H9 (cell line): ENCODE data around the gene DEAF1. TPM values are rescaled to one million over a fixed set of nuclear protein-coding genes. Genes with fewer than 3 reads are reported as not detected.

Experiments
- DNase-seq: peaks from one replicate; pipeline ENCODE4 v3.0.0-alpha.2; 2017
- H2AFZ ChIP-seq: one replicate; pipeline ENCODE4 v1.6.1; 2013; ENCODE audit warnings: mild to moderate bottlenecking, low read length, control low read depth, moderate library complexity
- H2AK5ac ChIP-seq: 2 replicates; pipeline ENCODE4 v1.6.1; 2013; ENCODE audit warnings: low read length, control low read depth, mixed read lengths; ENCODE audit not compliant: insufficient read length
- H2BK120ac ChIP-seq: one replicate; pipeline ENCODE4 v1.6.1; 2013; ENCODE audit warnings: low read depth, mild to moderate bottlenecking, low read length, control low read depth, inconsistent platforms; ENCODE audit not compliant: poor library complexity, severe bottlenecking
- H2BK12ac ChIP-seq: 2 replicates; pipeline ENCODE4 v1.6.1; 2013; ENCODE audit warnings: low read length, control low read depth, mixed read lengths, low read depth; ENCODE audit not compliant: insufficient read length
- H2BK15ac ChIP-seq: 2 replicates; pipeline ENCODE4 v1.6.1; 2013; ENCODE audit warnings: low read depth, low read length, control low read depth
- H2BK20ac ChIP-seq: one replicate; pipeline ENCODE4 v1.6.1; 2013; ENCODE audit warnings: low read depth, mild to moderate bottlenecking, low read length, control low read depth, inconsistent platforms; ENCODE audit not compliant: poor library complexity, severe bottlenecking
- H2BK5ac ChIP-seq: 2 replicates; pipeline ENCODE4 v1.6.1; 2013; ENCODE audit warnings: low read length, control low read depth, mixed read lengths; ENCODE audit not compliant: insufficient read length
- H3K14ac ChIP-seq: 2 replicates; pipeline ENCODE4 v1.6.1; 2013; ENCODE audit warnings: low read length, control low read depth; ENCODE audit not compliant: insufficient read depth
- H3K18ac ChIP-seq: 2 replicates; pipeline ENCODE4 v1.6.1; 2013; ENCODE audit warnings: low read depth, mild to moderate bottlenecking, mixed read lengths, low read length, control low read depth; ENCODE audit not compliant: insufficient read length
- H3K23ac ChIP-seq: 2 replicates; pipeline ENCODE4 v1.6.1; 2013; ENCODE audit warnings: low read length, control low read depth, mixed read lengths, low read depth; ENCODE audit not compliant: insufficient read length
- H3K23me2 ChIP-seq: 2 replicates; pipeline ENCODE4 v1.6.1; 2013; ENCODE audit warnings: low read depth, mild to moderate bottlenecking, mixed read lengths, low read length, control low read depth; ENCODE audit not compliant: insufficient read length, poor library complexity, severe bottlenecking
- H3K27ac ChIP-seq: 2 replicates; pipeline ENCODE4 v1.5.1; 2013; ENCODE audit warnings: low read length, control low read depth, mixed read lengths, low read depth; ENCODE audit not compliant: insufficient read length
- H3K27me3 ChIP-seq: 2 replicates; pipeline ENCODE4 v1.6.1; 2013; ENCODE audit warnings: low read length, control low read depth, inconsistent platforms; ENCODE audit not compliant: insufficient read depth
- H3K4ac ChIP-seq: 2 replicates; pipeline ENCODE4 v1.6.1; 2013; ENCODE audit warnings: low read depth, mild to moderate bottlenecking, control low read depth, inconsistent platforms, low read length, moderate library complexity
- H3K4me1 ChIP-seq: 2 replicates; pipeline ENCODE4 v1.6.1; 2013; ENCODE audit warnings: low read length, control low read depth, inconsistent platforms; ENCODE audit not compliant: insufficient read depth
- H3K4me2 ChIP-seq: 2 replicates; pipeline ENCODE4 v1.6.1; 2013; ENCODE audit warnings: low read length, control low read depth, mixed read lengths; ENCODE audit not compliant: insufficient read length, insufficient read depth
- H3K56ac ChIP-seq: 2 replicates; pipeline ENCODE4 v1.6.1; 2013; ENCODE audit warnings: low read depth, mild to moderate bottlenecking, mixed read lengths, low read length, control low read depth; ENCODE audit not compliant: insufficient read length
- H3K79me1 ChIP-seq: 2 replicates; pipeline ENCODE4 v1.6.1; 2013; ENCODE audit warnings: low read depth, mild to moderate bottlenecking, moderate library complexity, low read length, control low read depth, inconsistent platforms; ENCODE audit not compliant: insufficient read depth, poor library complexity, severe bottlenecking
- H3K79me2 ChIP-seq: 2 replicates; pipeline ENCODE4 v1.6.1; 2013; ENCODE audit warnings: low read length, control low read depth, inconsistent platforms; ENCODE audit not compliant: insufficient read depth
- H3K9ac ChIP-seq: 2 replicates; pipeline ENCODE4 v1.6.1; 2013; ENCODE audit warnings: low read length, control low read depth, mixed read lengths; ENCODE audit not compliant: insufficient read length; ENCODE audit errors: extremely low read depth
- H3K9me3 ChIP-seq: one replicate; pipeline ENCODE4 v1.6.1; 2013; ENCODE audit warnings: low read depth, low read length, inconsistent platforms; ENCODE audit not compliant: control insufficient read depth
- H3T11ph ChIP-seq: one replicate; pipeline ENCODE4 v1.6.1; 2013; ENCODE audit warnings: mild to moderate bottlenecking, low read length, control low read depth, inconsistent platforms
- H4K20me1 ChIP-seq: one replicate; pipeline ENCODE4 v1.6.1; 2013; ENCODE audit not compliant: control insufficient read depth, insufficient read length, insufficient read depth
- H4K5ac ChIP-seq: 2 replicates; pipeline ENCODE4 v1.6.1; 2013; ENCODE audit warnings: low read depth, mild to moderate bottlenecking, mixed read lengths, low read length, control low read depth; ENCODE audit not compliant: insufficient read length
- H4K8ac ChIP-seq: replicated peaks from 2 replicates; pipeline ENCODE4 v1.6.1; 2013; ENCODE audit warnings: low read length, control low read depth, mixed read lengths, low read depth; ENCODE audit not compliant: insufficient read length
- H4K91ac ChIP-seq: 2 replicates; pipeline ENCODE4 v1.6.1; 2013; ENCODE audit warnings: low read depth, mild to moderate bottlenecking, moderate library complexity, mixed read lengths, low read length, control low read depth; ENCODE audit not compliant: insufficient read length
- H3K27ac Mint-ChIP-seq, 3 experiments: 2 replicates in 2 of 3; 3 replicates in 1 of 3; pipeline ENCODE4 v1.8.0; 2020 to 2021; ENCODE audit warnings: mixed read lengths in 3 of 3, mild to moderate bottlenecking in 1 of 3, moderate library complexity in 1 of 3
- H3K27me3 Mint-ChIP-seq: 2 replicates; pipeline ENCODE4 v1.8.0; 2021; ENCODE audit warnings: low read depth, mild to moderate bottlenecking, moderate library complexity, mixed read lengths
- H3K36me3 Mint-ChIP-seq, 3 experiments: 2 replicates in 2 of 3; 3 replicates in 1 of 3; pipeline ENCODE4 v1.8.0; 2020 to 2021; ENCODE audit warnings: low read depth in 3 of 3, mixed read lengths in 3 of 3; ENCODE audit not compliant: insufficient read depth in 1 of 3
- H3K4me1 Mint-ChIP-seq, 2 experiments: 2 replicates each; pipeline ENCODE4 v1.8.0; 2020; ENCODE audit warnings: mixed read lengths in 2 of 2
- H3K4me3 Mint-ChIP-seq, 2 experiments: 2 replicates in 1 of 2; 3 replicates in 1 of 2; pipeline ENCODE4 v1.8.0; 2020 to 2021; ENCODE audit warnings: mild to moderate bottlenecking in 2 of 2, mixed read lengths in 2 of 2, moderate library complexity in 1 of 2
- H3K9me3 Mint-ChIP-seq, 2 experiments: 2 replicates in 1 of 2; 3 replicates in 1 of 2; pipeline ENCODE4 v1.8.0; 2020; ENCODE audit warnings: mild to moderate bottlenecking in 2 of 2, mixed read lengths in 2 of 2, moderate library complexity in 1 of 2
- WGBS: extraction: QIAGEN DNeasy Blood & Tissue Kit; methylation state at CpG from one replicate; pipeline ENCODE4 v1.1.7; 2013; ENCODE audit warnings: missing lambda C conversion rate, low lambda C conversion rate, mixed read lengths; ENCODE audit not compliant: insufficient read length; ENCODE audit errors: extremely low coverage; 5-methylcytosine and 5-hydroxymethylcytosine counted together
- total RNA-seq: library from RNA; stranded (reverse); gene quantifications from 2 replicates; pipeline ENCODE4 v1.2.1, GENCODE V29; 2021
- TF ChIP-seq, protein P1 (sequence below): fragments of 200-600 bp; sonication (generic); conservative IDR thresholded peaks from 3 replicates; pipeline ENCODE4 v1.8.0; 2021; ENCODE audit warnings: antibody characterized with exemption, mild to moderate bottlenecking

Gene DEAF1
- total RNA-seq, 1 experiment from 2014 or later, result 67.3 TPM

DNA sequence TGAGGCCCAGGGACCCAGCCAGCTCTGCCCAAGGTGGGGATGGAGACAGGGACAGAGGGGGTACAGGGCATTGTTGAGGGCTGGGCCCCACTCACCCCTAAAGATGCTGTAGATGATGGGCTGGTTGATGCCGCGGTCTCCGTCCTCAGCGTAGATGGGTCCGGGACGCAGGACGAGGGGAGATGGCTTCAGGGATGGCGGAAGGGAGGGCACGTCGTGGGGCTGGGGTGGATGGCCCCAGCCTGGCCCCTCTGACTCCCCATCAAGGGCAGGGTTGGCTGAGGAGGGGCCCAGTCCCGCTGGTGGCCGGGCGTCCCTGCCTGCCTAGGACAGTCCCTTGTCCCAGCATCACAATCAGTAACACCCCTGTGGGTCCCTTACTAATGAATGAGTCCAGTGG, 74.8 kb downstream of the DEAF1 start:
- no CpG with 5 or more reads among the region's 13 CpGs for WGBS
- Histone ChIP-seq H3K4ac (no peak overlapping the region), H3K9me3 (no peaks in the 10 kb centered on the region), H3K14ac (no peak overlapping the region), H3K56ac (no peak overlapping the region), H3K79me2 (no peaks in the 10 kb centered on the region), H2BK5ac (no peak overlapping the region), H3K18ac (no peak overlapping the region), H2AK5ac (no peak overlapping the region), H3K4me2 (no peak overlapping the region), H3T11ph (no peak overlapping the region), H3K9ac (no peak overlapping the region), H3K79me1 (no peaks in the 10 kb centered on the region), H2AFZ (no peak overlapping the region), H2BK120ac (no peak overlapping the region), H4K8ac (no peak overlapping the region), H3K27ac (no peak overlapping the region), H4K91ac (no peak overlapping the region), H3K23ac (no peak overlapping the region), H2BK20ac (no peak overlapping the region), H2BK15ac (no peak overlapping the region), H2BK12ac (no peak overlapping the region), H3K27me3 (no peaks in the 10 kb centered on the region), H3K4me1 (no peaks in the 10 kb centered on the region), H4K20me1 (no peaks in the 10 kb centered on the region), H3K23me2 (peaks cover 4% of the 10 kb centered on the region), H4K5ac (no peak overlapping the region)
- TF ChIP-seq, protein P1, sequence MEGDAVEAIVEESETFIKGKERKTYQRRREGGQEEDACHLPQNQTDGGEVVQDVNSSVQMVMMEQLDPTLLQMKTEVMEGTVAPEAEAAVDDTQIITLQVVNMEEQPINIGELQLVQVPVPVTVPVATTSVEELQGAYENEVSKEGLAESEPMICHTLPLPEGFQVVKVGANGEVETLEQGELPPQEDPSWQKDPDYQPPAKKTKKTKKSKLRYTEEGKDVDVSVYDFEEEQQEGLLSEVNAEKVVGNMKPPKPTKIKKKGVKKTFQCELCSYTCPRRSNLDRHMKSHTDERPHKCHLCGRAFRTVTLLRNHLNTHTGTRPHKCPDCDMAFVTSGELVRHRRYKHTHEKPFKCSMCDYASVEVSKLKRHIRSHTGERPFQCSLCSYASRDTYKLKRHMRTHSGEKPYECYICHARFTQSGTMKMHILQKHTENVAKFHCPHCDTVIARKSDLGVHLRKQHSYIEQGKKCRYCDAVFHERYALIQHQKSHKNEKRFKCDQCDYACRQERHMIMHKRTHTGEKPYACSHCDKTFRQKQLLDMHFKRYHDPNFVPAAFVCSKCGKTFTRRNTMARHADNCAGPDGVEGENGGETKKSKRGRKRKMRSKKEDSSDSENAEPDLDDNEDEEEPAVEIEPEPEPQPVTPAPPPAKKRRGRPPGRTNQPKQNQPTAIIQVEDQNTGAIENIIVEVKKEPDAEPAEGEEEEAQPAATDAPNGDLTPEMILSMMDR, result no peak
- Mint-ChIP-seq H3K36me3 (peaks cover 0 to 3% (median 0%) of the 10 kb centered on the region in 3 experiments; a peak in 1 of 7 replicates), H3K4me3 (no peak overlapping the region), H3K9me3 (no peaks in the 10 kb centered on the region), H3K27ac (no peak overlapping the region; a peak in 1 of 7 replicates), H3K27me3 (peaks cover 4% of the 10 kb centered on the region), H3K4me1 (peaks cover 2 to 4% of the 10 kb centered on the region in 2 experiments; a peak in 2 of 4 replicates)
- DNase-seq, result no peak
